Stimulated activated CD4-positive, alpha-beta T cell treated with anti-CD3 and anti-CD28 coated beads, Interleukin-4, amount 100 ng/mL, for 4 hours (primary cell): ENCODE data around the gene NPAS2.
A peak's percentile ranks its signal among the peaks of the same experiment; 100 is the strongest.

Experiments
- DNase-seq, 2 experiments: peaks; one replicate each; pipeline ENCODE4 v3.0.0-alpha.2; 2020

The NPAS2 gene

DNA sequence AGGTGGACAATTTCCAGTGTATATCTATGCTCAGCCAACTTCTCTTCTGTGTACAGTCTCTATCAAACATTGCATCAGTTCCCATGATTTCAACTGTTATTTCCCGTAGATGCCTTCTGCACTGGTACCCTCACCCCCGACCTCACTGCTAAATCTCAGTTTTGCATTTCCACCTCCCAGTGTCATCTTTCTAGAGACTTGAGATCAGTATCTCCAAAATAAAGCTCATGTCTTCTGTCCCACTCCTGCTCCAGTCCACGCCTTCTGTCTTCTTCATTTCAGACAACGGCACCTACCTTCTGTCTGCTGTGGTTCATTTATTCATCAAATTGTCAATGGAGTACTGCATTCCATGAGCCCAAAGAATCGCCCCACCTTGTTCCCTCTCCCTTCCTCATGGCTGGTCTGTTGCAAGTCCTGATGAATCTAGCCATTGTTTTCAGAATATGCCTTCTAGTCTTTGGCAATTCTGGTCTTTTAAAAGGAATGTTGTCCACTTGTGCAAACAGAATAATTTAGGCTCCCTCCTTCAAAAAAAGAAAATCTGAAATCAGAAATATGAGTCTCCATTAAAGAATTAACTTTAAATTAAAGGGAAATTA, 23.3 kb upstream of the NPAS2 start:
- DNase-seq = no peak

DNA sequence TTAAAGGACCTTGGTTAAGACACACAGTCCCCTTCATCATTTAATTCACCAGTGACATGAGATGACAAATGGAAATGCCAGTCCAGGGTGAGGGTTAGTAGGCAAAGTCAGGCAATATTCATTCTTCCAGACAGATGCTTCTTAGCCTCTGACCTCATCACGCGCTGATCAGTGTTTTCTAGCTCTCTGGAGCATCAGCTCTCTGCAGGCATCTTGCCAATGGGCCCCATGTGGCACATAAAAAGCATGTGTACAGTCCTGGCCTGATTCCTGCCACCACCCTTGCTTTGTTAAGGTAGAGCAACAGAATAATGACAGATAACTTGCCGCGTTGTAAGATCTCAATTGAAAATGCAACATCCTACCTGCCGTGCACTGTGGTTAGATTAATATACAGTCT, 20.3 kb upstream of the NPAS2 start:
- DNase-seq = no peak

GRCh38 chr2:100800915-100801314, 19.0 kb upstream of the NPAS2 start:
- no peak for DNase-seq

DNA sequence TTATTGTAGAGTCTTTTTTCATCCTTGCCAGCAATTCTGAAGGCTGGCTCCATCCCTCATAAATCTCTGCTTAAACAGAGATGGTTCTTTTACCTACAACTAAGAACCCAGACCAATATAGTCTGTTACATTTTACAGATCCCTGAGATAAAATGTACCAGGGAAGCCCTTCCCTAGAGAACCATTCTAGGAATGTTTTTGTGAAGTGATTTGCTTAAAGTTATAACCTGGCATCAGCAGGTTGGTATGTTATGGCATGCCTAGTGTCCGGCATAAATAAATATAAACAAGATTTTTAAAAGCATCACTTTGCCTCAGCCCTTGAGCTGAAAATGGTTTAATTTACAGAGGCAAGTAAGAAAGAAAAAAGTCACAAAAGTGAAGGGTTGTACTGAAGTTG, 18.5 kb upstream of the NPAS2 start:
- no peak for DNase-seq

DNA sequence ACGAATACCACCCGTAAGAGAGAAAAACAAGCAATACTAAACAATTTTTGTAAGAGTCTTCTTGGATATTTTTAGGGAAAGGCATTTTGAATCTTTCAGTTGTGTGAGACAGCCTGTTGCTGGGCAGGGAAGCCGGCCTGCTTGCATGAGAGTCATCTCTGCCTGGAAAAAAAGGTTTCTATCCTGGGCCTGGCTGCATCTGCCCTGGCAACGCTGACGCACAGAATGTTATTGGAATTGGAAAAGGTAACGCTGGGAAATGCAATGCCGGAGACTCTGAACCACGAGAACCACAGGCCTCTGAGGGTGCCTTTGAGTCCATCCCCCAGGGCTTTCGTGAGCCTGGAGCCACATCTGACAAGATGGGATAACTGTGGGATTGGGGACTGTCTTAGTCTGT, 17.9 kb upstream of the NPAS2 start:
- no peak for DNase-seq

- DNase-seq = no peak
Observed at GRCh38 chr2:100803334-100803733, 16.6 kb upstream of the NPAS2 start.

DNA sequence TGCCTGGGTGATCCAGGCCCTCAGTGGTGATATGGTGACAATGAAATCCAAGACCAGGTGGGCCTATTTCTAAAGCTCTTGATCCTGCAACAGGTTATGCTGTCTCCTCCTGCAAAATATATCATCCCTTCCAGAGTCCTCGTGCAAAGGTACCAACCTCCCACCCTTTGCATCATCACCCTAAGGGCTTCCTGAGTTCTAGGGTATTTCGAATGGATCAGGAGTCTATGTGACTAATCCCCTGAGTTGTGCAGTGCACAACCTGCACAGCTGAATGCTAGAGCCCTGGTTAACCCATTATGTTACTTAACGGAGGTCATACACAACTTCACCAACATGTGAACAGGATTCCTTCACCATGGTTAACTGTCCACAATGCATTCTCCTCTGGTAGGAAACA, 13.4 kb upstream of the NPAS2 start:
- DNase-seq = no peak

DNA sequence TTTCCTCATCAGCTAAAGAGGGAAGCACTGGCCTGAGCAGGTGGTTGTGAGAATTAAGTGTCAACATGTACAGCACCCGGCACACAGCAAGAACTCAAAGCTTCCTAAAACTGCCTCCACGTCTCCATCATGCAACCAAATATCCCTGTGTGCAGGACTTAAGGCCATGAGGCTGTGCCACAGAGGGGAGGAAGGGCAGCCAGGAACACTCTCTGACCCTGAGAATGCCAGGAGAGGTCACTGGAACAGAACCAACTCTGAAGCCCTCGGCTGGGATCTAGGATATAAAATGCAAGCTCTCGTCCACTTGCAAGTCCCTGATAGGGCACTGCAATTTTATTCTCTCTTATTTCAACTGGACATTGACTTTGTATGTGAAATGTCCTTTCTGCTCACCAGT, 12.2 kb upstream of the NPAS2 start:
- DNase-seq = no peak

GRCh38 chr2:100808582-100808981, 11.4 kb upstream of the NPAS2 start:
- no peak for DNase-seq

GRCh38 chr2:100809506-100809905, 10.4 kb upstream of the NPAS2 start:
- DNase-seq = no peak

DNA sequence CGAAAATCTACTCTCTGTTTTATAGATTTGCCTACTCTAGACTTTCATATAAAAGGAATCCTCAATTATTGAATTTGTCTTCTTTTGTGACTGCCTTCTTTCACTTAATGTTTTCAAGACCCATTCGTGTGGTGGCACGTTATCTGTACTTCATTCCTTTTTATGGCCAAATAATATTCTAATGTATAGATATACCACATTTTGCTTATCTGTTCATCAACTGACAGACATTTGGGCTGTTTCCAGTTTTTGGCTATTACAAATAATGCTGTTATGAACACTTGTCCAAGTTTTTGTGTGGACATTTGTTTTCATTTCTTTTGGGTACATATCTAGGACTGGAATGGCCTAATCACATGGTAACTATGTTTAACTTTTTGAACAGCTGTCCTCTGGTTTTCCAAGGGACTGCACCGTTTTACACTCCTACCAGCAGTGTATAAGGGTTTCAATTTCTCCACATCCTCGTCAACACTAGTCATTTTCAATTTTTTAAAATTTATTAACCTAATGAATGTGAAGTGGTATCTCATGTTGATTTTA, 9.3 kb upstream of the NPAS2 start:
- DNase-seq = no peak

GRCh38 chr2:100812116-100812515, 7.8 kb upstream of the NPAS2 start:
- DNase-seq = no peak

DNA sequence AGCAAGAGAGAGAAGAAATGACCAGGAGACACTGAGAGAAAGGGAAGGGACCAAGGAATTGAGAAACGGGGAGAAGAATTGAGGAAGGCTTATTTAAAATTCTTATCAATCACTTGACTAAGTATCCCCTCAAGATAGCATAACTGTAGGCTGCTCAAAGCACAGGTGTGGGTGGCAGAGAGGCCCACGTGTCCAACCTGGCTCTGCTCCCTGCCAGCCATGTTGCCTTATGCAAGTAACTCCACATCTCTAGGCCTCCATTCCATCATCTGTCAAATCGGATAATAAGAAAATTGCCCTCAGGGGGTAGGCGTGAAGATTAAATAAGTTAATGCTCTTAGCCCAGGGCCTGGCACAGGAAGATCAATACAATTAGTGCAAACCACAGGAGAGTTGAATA, 7.4 kb upstream of the NPAS2 start:
- no peak for DNase-seq

DNA sequence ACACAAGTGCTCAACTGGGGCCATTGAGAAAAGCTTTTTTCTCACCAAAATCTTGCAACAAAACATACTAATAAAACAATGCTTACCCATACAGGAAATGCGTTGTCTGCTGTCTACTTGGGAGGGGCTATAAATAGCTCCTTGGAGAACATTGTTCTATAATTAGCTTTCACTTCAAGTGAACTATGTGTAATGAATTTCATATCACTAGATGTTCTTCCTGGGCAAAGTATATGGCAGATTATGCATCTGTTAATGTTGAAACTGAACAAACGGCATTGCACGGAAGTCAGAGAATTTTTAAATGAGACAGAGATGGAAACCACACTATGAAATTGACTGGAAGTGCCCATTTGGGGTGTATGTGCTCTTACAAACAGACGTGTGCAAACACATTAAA, 6.4 kb upstream of the NPAS2 start:
- no peak for DNase-seq

- no peak for DNase-seq
Observed at GRCh38 chr2:100814043-100814442, 5.9 kb upstream of the NPAS2 start.

DNA sequence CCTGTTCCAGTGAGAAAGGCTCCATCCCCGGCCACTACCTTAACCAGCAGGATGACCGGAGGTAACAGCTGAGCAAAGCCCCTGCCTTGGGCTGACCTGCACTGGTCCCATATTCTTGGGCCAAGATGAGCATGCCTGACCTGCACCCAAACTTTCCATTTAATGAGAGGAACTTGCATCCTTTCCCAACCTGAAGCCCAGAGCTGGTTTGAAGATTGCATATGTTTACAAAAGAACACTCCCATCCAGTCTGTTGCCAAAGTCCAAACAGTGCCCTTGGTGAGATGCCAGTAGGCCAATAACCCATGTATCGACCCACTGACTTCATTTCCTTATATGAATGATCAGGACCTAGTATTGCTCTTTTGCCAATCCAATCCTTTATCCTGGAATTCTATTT, 5.5 kb upstream of the NPAS2 start:
- DNase-seq = no peak

- no peak for DNase-seq
Observed at GRCh38 chr2:100817388-100817985, 2.5 kb upstream of the NPAS2 start.

DNA sequence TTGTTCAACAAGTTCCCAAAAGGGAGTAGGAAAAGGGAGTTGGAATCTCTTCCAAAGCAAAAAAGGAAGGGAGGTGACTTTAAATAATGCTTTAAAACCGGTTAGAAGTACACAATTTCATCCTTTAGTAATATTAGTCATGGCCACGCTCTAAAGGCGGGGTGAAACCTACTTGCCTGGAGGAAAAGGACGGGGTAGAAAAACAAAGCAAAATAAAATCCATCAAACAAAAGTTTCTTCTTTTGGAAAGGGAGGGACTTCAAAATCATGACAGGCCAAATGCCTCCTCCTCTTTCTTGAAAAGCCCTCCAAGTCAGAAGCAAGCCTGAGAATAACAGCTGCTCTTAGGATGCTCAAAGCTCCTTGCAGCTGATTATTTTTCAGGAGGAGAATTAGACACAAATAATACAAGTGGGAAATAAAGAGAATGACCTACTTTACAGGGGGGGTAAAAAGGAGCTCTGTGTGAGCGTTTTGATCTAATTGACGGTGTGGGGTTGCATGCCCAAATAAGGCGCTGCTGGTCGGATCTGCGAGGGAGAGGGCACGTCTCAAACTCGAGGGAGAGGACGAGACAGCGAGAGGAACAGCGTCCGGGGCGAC, 1.8 kb upstream of the NPAS2 start:
- no peak for DNase-seq

DNA sequence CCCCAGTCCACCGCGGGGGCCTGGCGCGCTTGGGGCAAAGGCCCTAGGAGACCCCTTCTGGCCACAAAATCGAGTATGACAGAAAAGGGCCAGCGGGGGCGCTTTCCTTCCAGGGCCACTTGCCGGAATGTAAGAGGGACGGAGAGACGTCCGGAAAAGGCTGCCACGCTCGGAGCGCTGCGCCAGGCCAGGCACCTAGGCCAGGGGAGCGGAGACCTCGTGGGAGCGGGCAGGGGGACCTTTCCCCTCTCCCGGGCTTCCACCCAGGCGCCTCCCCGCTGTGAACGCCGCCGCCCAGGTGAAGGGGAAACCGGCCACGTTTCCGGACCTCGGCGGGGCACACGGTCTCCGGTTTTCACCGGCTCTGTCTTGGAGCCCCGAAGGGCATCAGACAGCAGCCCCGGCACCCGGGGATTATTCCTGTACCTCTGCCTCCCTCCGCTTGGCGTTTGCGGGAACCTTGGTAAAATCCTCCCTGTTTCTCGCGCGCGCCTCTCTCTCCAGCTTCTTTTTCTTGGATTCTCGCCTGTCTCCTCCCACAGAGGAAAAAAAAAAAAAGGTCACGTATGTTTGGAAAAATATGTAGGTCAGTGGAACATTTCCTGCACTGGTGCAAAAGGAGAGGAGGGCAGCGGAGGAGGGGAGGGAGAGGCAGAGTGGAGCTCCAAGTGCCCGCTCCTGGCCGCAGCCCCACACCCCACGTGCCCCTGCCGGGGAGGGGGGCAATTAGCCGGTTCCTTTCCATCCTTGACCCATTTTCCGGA, 1.2 kb upstream of the NPAS2 start:
- DNase-seq = peak in 1 of 2 experiments; percentile 20

GRCh38 chr2:100820273-100820522, 259 bp downstream of the NPAS2 start:
- DNase-seq = no peak

- DNase-seq = peak; percentile 13 to 16
Observed at GRCh38 chr2:100820523-100821254, 750 bp downstream of the NPAS2 start.

DNA sequence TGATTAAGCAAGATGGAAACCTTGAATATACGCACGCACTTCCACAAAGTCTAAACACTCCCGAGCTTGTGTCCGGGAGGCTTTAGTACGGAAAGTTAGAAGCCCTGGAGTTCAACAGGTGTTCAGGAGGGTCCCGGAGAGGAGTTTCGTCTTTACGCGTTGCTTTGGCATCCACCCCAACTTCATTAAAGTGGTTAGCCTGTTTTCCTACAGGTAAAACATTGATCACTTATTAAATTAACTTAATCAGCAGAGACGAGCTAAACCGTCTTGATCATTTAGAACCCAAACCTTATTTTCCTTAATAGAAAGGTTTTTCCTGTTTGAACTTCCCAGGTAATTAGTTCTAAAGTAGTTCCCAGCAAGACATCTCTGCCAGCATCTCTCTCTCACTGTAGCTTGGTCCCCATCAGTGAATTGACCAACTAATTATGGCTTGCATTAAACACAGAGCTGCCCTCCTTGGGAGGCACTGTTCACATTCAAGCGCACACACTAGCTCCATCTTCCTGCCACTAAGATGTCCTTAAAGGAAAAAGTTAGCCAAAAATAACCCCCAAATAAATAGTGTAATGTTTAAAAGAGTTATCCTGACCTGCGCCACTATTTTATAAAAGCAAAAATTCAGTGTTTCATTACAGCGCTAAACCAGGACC, 1.4 kb downstream of the NPAS2 start:
- no peak for DNase-seq

DNA sequence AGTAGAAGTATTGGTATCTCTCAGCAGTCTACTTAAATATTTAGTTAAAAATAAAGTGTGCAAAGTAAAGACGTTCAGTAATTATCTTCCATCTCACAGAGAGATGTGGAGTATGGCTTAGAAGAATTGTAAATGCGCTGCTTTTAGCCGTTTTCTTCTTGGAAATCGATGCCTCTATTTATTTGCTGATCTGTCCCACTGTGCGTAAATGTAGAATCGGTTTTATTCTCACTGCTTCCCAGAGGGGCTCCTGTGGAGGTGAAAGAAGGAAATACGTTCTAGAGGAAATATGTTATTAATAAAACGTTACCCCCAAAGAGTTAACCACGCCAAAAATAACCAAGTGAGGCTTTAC, 1.9 kb downstream of the NPAS2 start:
- no peak for DNase-seq
